OCI-LY1 (cell line): ENCODE measurements around the gene PDE6A.

Source experiments
- H2AFZ ChIP-seq: fragments of 200-600 bp; sonication (generic), shearing (Covaris generic); 2 replicates; pipeline ENCODE4 v1.6.0; 2014; ENCODE audit warnings: antibody characterized with exemption, mild to moderate bottlenecking, low read length
- H3F3A ChIP-seq: fragments of 200-600 bp; sonication (generic), shearing (Covaris generic); 2 replicates; pipeline ENCODE4 v1.6.0; 2014; ENCODE audit warnings: mild to moderate bottlenecking, antibody characterized with exemption, low read length, moderate library complexity; ENCODE audit not compliant: insufficient read depth
- H3K27ac ChIP-seq: fragments of 200-600 bp; sonication (generic); 2 replicates; pipeline ENCODE4 v1.5.1; 2014; ENCODE audit warnings: low read length, mixed run types, mild to moderate bottlenecking, low read depth; ENCODE audit not compliant: poor library complexity, severe bottlenecking
- H3K27me3 ChIP-seq: fragments of 200-600 bp; sonication (generic); 2 replicates; pipeline ENCODE4 v1.6.0; 2014; ENCODE audit warnings: antibody characterized with exemption, mild to moderate bottlenecking, low read length, moderate library complexity; ENCODE audit not compliant: insufficient read depth
- H3K36me3 ChIP-seq: fragments of 200-600 bp; sonication (generic); 2 replicates; pipeline ENCODE4 v1.6.1; 2014; ENCODE audit warnings: mild to moderate bottlenecking, antibody characterized with exemption, low read length, moderate library complexity, mixed read lengths; ENCODE audit not compliant: insufficient read depth
- H3K4me1 ChIP-seq: fragments of 200-600 bp; sonication (generic); 2 replicates; pipeline ENCODE4 v1.5.1; 2014; ENCODE audit warnings: mild to moderate bottlenecking, low read length, moderate library complexity; ENCODE audit not compliant: insufficient read depth, severe bottlenecking
- H3K4me2 ChIP-seq: fragments of 200-600 bp; sonication (generic), shearing (Covaris generic); 2 replicates; pipeline ENCODE4 v1.6.1; 2014; ENCODE audit warnings: low read length
- H3K4me3 ChIP-seq: fragments of 200-600 bp; sonication (generic); 2 replicates; pipeline ENCODE4 v1.5.1; 2014; ENCODE audit warnings: low read length, low read depth, mild to moderate bottlenecking, mixed read lengths; ENCODE audit not compliant: poor library complexity, severe bottlenecking
- H3K79me2 ChIP-seq: fragments of 200-600 bp; shearing (Covaris generic); 2 replicates; pipeline ENCODE4 v1.6.1; 2016; ENCODE audit warnings: mixed run types, low read length, mixed read lengths; ENCODE audit not compliant: insufficient read depth
- H3K9ac ChIP-seq: fragments of 200-600 bp; sonication (generic), shearing (Covaris generic); 2 replicates; pipeline ENCODE4 v1.6.1; 2014; ENCODE audit warnings: mild to moderate bottlenecking, low read length, mixed read lengths
- H3K9me2 ChIP-seq: fragments of 200-600 bp; sonication (generic), shearing (Covaris generic); 2 replicates; pipeline ENCODE4 v1.6.1; 2014; ENCODE audit warnings: low read depth, mild to moderate bottlenecking, low read length, mixed read lengths
- H3K9me3 ChIP-seq: fragments of 200-600 bp; shearing (Covaris generic); 2 replicates; pipeline ENCODE4 v1.6.1; 2014; ENCODE audit warnings: low read length, mixed read lengths
- H4K20me1 ChIP-seq: fragments of 200-600 bp; sonication (generic), shearing (Covaris generic); 2 replicates; pipeline ENCODE4 v1.6.0; 2016; ENCODE audit warnings: mild to moderate bottlenecking, low read length; ENCODE audit not compliant: insufficient read depth
- EZH2 ChIP-seq: fragments of 200-600 bp; sonication (generic), shearing (Covaris generic); IDR thresholded peaks from 2 replicates; pipeline ENCODE4 v1.8.0; 2017; ENCODE audit warnings: borderline replicate concordance, mixed run types, mild to moderate bottlenecking, antibody characterized with exemption, low read length, moderate library complexity, mixed read lengths
- TF ChIP-seq, protein P1 (sequence below): fragments of 200-600 bp; sonication (generic), shearing (Covaris generic); IDR thresholded peaks from 2 replicates; pipeline ENCODE4 v1.5.1; 2017; ENCODE audit warnings: mild to moderate bottlenecking, antibody characterized with exemption, low read length, moderate library complexity, mixed read lengths

The PDE6A gene

DNA sequence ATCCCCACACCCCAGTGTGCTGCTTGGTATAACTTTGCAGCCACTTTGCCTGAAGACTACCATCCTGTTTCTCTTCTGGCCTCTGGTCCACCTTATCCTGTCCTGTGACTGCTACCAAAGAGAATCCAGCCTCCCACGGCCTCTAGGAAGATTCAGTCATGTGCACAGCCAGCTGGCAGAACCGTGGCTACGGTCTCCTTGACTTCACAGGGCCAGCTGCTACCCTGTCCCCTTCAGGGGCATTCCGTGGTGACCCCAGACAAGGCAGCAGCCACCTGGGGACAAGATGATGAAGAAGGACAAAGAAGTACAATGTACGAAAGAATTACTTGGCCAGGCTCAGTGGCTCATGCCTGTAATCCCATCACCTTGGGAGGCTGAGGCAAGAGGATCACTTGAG, 98.6 kb downstream of the PDE6A start:
- H3K4me2 ChIP-seq: no peak overlapping the region

DNA sequence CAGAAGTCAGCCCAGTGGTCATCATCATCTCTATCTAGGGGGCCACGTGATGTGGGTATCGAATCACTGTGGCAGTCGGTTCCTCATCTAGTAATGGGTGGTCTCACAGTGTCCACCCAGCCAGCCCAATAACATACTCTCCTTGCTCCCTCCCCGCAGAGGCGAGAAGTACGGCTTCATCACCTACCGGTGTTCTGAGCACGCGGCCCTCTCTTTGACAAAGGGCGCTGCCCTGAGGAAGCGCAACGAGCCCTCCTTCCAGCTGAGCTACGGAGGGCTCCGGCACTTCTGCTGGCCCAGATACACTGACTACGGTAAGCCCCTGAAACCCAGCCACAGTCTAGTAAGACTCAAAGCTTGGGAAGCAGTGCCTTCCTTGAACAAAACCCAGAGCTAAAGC, 99.0 kb downstream of the PDE6A start:
- no peak overlapping the region for H3K4me2 ChIP-seq
- H3K9me2 ChIP-seq: no peaks in the 10 kb centered on the region
- no peak overlapping the region for H3K4me3 ChIP-seq
- no peaks in the 10 kb centered on the region for H3K4me1 ChIP-seq
- no peaks in the 10 kb centered on the region for H3F3A ChIP-seq
- H2AFZ ChIP-seq: no peak overlapping the region
- H4K20me1 ChIP-seq: no peaks in the 10 kb centered on the region
- H3K27me3 ChIP-seq: no peaks in the 10 kb centered on the region
- no peak overlapping the region for H3K27ac ChIP-seq
- peaks cover 79% of the 10 kb centered on the region for H3K36me3 ChIP-seq
- no peaks in the 10 kb centered on the region for H3K9me3 ChIP-seq
- H3K79me2 ChIP-seq: no peaks in the 10 kb centered on the region
- H3K9ac ChIP-seq: no peak overlapping the region
- TF ChIP-seq, protein P1, sequence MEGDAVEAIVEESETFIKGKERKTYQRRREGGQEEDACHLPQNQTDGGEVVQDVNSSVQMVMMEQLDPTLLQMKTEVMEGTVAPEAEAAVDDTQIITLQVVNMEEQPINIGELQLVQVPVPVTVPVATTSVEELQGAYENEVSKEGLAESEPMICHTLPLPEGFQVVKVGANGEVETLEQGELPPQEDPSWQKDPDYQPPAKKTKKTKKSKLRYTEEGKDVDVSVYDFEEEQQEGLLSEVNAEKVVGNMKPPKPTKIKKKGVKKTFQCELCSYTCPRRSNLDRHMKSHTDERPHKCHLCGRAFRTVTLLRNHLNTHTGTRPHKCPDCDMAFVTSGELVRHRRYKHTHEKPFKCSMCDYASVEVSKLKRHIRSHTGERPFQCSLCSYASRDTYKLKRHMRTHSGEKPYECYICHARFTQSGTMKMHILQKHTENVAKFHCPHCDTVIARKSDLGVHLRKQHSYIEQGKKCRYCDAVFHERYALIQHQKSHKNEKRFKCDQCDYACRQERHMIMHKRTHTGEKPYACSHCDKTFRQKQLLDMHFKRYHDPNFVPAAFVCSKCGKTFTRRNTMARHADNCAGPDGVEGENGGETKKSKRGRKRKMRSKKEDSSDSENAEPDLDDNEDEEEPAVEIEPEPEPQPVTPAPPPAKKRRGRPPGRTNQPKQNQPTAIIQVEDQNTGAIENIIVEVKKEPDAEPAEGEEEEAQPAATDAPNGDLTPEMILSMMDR: no peak
- no peak for TF ChIP-seq EZH2

More for the DNA sequence above, 98.6 kb downstream of the PDE6A start:
- no peak overlapping the region for H2AFZ ChIP-seq
- no peaks in the 10 kb centered on the region for H3K27me3 ChIP-seq
- no peaks in the 10 kb centered on the region for H3K4me1 ChIP-seq
- no peak overlapping the region for H3K9ac ChIP-seq
- H4K20me1 ChIP-seq: no peaks in the 10 kb centered on the region
- peaks cover 74% of the 10 kb centered on the region for H3K36me3 ChIP-seq
- no peak for TF ChIP-seq EZH2
- TF ChIP-seq, protein P1: no peak
- no peak overlapping the region for H3K27ac ChIP-seq
- no peaks in the 10 kb centered on the region for H3K9me3 ChIP-seq
- no peaks in the 10 kb centered on the region for H3F3A ChIP-seq
- H3K9me2 ChIP-seq: no peaks in the 10 kb centered on the region
- H3K79me2 ChIP-seq: no peaks in the 10 kb centered on the region
- H3K4me3 ChIP-seq: no peak overlapping the region

DNA sequence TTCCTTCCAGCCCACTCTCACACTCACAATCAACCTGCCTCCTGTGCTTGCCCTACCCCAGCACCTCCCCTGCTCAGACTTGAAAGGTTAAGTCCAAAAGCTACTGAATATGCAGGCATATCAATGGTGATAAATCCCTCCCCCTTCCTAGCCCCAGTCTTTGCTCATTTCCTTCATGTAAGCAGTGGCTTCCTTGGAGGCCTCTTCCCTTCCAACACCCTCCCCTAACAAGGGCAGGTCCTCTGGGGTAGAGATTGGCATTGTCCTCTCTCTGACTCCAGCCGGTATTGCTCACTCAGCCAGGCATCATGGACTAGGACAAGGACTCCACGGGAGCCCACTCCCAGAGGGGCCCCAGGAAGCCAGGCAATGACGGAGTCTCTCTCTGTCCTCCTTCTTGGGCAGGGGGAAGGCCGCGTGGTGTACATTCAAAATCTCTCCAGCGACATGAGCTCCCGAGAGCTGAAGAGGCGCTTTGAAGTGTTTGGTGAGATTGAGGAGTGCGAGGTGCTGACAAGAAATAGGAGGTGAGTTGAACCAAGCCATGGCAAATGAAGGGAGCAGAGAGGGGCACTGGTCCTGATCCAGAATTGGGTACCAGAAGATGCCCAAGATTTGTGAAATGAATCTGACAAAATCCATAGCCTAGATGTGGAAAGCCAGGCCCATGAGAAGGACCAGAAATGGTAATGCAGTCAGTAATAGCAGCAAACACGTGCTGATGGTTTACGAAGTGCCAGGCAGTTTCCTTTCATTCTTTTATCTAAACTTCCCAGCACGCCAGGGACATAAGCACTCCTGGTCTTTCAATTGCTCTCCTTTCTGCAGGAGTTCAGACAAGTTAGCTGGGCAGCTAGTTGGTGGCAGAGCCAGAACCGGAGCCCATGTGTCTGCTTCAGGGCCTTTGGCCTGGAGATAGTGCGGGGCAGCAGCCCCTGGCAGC, 102.5 kb downstream of the PDE6A start:
- H3K4me2 ChIP-seq: no peak overlapping the region
- H3K27ac ChIP-seq: no peak overlapping the region
- no peaks in the 10 kb centered on the region for H3F3A ChIP-seq
- H3K9me2 ChIP-seq: no peaks in the 10 kb centered on the region
- no peaks in the 10 kb centered on the region for H4K20me1 ChIP-seq
- TF ChIP-seq EZH2: no peak
- TF ChIP-seq, protein P1: no peak
- H3K4me3 ChIP-seq: no peak overlapping the region
- H3K9ac ChIP-seq: no peak overlapping the region
- no peaks in the 10 kb centered on the region for H3K9me3 ChIP-seq
- no peaks in the 10 kb centered on the region for H3K79me2 ChIP-seq
- H3K36me3 ChIP-seq: peaks cover 61% of the 10 kb centered on the region
- no peak overlapping the region for H2AFZ ChIP-seq
- H3K4me1 ChIP-seq: no peaks in the 10 kb centered on the region
- no peaks in the 10 kb centered on the region for H3K27me3 ChIP-seq
